Measurements from ENCODE around the gene XRCC4.

DNA sequence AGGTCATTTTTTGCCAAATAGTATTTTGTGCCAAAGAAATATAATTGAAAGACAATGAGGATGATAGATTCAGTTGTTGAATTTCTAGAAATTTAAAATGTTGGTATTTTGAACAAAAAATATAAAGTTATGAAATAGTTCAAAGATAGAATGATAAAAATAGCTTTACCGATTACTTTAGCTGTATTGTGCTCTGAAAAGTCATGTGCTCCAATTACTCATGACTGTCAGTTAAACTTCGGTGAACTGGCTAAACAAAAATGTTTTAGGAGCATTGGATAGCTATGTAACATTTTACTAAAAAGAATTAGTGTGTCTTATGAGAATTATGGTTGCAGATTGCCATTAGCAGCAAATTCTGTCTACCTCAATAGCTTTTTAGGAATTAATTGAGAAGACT lies 216.9 kb downstream of the XRCC4 start:
- TF ChIP-seq, protein P1, sequence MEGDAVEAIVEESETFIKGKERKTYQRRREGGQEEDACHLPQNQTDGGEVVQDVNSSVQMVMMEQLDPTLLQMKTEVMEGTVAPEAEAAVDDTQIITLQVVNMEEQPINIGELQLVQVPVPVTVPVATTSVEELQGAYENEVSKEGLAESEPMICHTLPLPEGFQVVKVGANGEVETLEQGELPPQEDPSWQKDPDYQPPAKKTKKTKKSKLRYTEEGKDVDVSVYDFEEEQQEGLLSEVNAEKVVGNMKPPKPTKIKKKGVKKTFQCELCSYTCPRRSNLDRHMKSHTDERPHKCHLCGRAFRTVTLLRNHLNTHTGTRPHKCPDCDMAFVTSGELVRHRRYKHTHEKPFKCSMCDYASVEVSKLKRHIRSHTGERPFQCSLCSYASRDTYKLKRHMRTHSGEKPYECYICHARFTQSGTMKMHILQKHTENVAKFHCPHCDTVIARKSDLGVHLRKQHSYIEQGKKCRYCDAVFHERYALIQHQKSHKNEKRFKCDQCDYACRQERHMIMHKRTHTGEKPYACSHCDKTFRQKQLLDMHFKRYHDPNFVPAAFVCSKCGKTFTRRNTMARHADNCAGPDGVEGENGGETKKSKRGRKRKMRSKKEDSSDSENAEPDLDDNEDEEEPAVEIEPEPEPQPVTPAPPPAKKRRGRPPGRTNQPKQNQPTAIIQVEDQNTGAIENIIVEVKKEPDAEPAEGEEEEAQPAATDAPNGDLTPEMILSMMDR (IDR thresholded peaks at IDR 0.05; ENCODE audit: poor library complexity, severe bottlenecking) = no peak
- TF ChIP-seq MXI1 (conservative IDR thresholded peaks at IDR 0.05; ENCODE audit: poor library complexity, severe bottlenecking) (no peak), EZH2 (IDR thresholded peaks at IDR 0.05; ENCODE audit: borderline replicate concordance, insufficient read depth, low read length, poor library complexity, severe bottlenecking) (no peak)
